HL-60/S4 treated with phorbol 12-myristate 13-acetate at 8.2 ng/mL for 4 days and 3 days (cell line): Measurements from ENCODE around the gene LIME1.

Experiments
- in situ Hi-C: fragments of 300-500 bp; cut with MboI; formaldehyde crosslinking; loops from 2 replicates; pipeline ENCODE4 v1.15.0; 2022; ENCODE audit warnings: low sequenced_read_pairs

Gene LIME1

DNA sequence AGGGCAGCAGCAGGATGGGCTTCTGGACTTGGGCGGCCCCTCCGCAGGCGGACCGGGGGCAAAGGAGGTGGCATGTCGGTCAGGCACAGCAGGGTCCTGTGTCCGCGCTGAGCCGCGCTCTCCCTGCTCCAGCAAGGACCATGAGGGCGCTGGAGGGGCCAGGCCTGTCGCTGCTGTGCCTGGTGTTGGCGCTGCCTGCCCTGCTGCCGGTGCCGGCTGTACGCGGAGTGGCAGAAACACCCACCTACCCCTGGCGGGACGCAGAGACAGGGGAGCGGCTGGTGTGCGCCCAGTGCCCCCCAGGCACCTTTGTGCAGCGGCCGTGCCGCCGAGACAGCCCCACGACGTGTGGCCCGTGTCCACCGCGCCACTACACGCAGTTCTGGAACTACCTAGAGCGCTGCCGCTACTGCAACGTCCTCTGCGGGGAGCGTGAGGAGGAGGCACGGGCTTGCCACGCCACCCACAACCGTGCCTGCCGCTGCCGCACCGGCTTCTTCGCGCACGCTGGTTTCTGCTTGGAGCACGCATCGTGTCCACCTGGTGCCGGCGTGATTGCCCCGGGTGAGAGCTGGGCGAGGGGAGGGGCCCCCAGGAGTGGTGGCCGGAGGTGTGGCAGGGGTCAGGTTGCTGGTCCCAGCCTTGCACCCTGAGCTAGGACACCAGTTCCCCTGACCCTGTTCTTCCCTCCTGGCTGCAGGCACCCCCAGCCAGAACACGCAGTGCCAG is 39.7 kb upstream of the LIME1 start, which contains the start of gene TNFRSF6B:
Gene TNFRSF6B, plus strand, starts transcription at position 25 of the 729 bp plus-strand sequence. Its CDS starts 116 bp downstream, at position 141.
- in situ Hi-C loops: no loop called here

DNA sequence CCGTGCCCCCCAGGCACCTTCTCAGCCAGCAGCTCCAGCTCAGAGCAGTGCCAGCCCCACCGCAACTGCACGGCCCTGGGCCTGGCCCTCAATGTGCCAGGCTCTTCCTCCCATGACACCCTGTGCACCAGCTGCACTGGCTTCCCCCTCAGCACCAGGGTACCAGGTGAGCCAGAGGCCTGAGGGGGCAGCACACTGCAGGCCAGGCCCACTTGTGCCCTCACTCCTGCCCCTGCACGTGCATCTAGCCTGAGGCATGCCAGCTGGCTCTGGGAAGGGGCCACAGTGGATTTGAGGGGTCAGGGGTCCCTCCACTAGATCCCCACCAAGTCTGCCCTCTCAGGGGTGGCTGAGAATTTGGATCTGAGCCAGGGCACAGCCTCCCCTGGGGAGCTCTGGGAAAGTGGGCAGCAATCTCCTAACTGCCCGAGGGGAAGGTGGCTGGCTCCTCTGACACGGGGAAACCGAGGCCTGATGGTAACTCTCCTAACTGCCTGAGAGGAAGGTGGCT is 39.1 kb upstream of the LIME1 start:
- in situ Hi-C loops: no loop called here

DNA sequence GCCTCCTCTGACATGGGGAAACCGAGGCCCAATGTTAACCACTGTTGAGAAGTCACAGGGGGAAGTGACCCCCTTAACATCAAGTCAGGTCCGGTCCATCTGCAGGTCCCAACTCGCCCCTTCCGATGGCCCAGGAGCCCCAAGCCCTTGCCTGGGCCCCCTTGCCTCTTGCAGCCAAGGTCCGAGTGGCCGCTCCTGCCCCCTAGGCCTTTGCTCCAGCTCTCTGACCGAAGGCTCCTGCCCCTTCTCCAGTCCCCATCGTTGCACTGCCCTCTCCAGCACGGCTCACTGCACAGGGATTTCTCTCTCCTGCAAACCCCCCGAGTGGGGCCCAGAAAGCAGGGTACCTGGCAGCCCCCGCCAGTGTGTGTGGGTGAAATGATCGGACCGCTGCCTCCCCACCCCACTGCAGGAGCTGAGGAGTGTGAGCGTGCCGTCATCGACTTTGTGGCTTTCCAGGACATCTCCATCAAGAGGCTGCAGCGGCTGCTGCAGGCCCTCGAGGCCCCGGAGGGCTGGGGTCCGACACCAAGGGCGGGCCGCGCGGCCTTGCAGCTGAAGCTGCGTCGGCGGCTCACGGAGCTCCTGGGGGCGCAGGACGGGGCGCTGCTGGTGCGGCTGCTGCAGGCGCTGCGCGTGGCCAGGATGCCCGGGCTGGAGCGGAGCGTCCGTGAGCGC is 38.5 kb upstream of the LIME1 start:
- in situ Hi-C loops: no loop called here

DNA sequence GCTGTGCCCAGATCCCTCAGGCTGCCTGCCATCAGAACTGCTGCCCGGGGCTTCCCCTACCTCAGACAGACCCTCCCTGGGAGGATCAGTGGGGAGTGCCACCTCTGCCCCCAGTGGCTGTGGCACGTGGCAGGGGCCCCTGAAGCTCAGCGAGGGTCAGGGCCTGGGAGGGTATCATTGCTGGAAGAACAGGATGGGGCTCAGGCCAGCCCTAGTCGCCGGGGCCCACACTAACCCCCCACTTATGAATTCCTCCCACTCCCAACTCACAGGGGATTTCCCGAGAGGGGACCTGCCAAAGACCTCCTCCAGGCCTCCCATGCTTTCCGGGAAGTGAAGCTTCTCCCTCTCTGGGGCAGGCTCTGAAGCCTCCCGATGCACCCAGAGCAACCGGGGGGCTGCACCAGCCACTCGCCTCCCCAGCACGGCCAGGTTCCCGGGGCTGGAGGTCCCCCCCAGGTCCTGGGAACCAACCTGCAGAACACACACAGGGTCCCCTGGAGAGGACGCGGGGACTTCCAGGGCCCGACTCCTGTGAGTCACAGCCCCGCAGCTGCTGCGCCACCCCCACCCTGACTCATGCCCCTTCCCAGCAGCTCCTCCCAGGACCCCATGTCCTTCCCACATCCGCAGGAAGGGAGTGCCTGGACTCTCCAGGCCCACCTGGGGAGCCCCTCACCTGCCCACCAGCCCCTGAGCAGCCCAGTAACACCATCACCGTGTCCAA is 37.6 kb upstream of the LIME1 start:
- in situ Hi-C loops: no loop called here

DNA sequence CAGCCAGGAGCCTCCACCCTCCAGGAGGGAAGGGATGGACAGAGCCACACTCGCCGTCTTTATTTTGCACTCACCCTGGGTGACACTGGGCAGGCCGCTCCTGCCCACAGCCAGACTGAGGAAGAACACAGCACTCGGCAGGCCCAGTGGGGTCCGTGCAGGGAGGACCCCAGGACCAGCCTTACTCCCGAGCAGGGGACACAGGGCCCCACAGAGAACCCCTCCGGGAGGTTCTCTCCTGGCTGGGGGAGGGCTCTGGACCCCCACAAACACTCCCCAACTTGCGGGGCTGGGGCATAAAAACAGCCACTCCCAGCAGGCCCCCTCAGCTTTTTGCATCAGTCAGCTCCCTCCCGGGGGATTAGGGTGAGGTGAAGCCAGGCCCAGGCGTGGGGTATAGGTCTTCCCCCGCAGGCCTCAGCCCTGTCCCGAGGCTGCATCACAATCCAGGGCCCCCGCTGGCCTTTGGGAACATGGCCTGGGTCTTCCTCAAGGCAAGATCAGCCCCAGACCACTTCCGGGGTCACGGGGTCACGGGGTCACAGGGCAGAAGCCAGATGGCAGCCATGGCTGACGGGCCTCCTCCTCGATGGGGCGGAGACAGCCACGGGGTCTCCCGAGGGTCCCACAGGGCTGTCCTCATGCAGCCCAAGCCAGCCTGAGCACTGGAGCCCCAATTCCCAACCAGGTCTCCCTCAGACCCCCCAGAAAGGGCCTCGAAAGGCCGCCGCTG is 36.8 kb upstream of the LIME1 start:
- in situ Hi-C loops: no loop called here

DNA sequence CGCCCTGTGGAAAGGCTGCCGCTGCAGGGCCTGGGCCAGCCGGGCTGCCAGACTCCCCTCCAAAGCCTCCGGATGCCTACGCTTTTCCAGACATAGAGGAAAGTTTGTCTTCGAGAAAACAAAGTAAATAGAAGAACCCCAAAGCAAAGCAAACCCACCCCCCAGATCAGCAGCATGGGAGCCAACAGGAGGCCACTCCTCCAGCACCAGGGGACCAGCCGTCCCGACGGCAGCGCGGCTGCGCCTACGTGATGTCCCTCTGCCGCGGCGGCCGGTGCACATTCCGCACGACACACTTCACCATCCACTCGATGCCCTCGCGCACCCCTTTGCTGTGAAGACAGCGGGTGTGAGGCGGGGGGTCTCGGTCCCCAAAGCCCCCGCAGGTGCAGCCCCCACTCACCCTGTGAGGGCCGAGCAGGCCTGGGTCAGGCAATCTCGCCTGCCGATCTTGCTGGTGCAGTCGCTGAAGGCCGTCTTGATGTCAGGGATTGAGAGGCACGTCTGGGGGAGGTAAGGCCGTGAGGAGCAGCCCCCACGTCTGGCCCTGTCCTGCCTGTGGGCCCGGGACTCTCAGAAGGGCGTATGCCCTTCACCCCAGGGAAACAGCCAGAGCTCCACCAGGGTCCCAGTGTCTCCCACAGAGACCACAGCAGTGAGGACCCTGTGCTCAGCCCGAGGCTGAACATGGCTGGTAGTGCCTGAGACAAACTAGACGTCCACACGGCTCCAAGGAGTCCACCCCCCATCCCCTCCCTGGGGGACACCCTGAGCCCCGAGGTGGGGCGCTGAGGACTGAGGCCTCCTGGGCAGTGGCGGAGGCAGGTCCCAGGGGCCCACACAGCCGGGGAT is 36.0 kb upstream of the LIME1 start:
- in situ Hi-C loops: no loop called here

DNA sequence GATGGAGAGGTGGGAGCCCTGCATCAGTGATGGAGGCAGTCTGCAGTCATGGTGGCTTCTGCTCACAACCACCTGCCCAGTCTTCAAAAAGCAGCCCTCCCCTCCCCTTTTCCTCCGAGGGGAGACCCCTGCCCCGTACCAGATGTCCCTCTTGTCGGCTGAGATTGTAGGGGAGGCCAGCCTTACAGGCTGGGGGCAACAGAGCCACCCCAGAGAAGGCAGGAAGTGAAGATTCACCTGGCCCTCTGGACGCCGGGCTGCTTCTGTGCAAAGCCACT is 35.5 kb upstream of the LIME1 start:
- in situ Hi-C loops: no loop called here

DNA sequence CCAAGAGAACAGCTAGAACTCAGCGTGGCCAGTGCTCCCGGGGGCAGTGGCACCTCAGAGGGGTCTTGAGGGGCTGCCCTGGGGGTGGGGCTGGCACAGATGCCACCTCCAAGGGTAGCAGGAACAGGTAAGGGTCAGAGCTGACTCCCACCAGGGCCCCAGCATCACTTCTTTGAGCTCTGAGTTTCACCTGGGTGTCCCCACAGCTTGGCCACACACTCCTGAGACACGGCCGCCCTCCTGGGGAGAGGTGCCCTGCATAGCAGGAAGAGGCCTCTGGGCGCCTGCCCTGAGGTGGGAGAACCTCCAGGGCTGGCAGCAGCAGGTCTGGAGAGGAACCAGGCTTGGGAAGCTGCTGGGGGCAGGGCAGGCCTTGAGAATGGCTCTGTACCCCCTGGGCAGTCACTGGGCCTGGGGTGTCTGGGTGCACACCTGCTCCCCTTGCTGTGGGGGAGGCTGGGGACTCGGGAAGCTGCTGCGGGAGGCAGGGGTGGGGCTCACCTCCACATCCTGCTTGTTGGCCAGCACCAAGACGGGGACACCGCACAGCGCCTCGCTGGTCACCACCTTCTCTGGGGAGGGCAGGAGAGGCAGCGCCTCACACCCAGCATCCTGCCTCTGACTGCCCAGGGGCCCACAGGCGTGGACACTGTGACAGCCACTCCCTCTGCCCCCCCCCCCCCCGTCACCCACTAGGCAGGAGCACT is 35.0 kb upstream of the LIME1 start:
- in situ Hi-C loops: no loop called here

DNA sequence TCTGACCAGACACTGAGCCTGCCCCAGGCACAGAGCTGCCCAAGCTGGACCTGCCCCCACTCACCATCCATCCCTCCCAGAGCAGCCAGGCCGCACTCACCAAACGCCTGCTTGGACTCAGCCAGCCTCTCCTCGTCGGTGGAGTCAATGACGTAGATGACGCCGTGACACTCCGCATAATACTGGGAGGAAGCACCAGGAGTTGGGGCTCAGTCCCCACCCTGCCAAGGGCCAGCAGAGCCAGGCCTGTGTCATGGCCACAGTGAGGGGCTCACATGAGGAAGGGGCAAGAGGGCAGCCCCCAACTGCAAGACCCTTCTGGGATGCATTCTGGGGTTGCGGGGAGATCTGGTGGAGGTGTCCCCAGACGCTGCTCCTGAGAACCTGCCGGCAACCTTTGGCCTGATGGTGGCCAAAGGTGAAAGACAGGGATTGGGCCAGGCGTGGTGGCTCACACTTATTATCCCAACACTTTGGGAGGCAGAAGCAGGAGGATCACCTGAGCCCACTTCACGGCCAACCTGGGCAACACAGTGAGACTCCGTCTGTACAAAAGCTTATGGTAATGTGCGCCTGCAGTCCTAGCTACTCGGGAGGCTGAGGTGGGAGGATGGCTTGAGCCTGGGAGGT is 34.3 kb upstream of the LIME1 start:
- in situ Hi-C loops: no loop called here

DNA sequence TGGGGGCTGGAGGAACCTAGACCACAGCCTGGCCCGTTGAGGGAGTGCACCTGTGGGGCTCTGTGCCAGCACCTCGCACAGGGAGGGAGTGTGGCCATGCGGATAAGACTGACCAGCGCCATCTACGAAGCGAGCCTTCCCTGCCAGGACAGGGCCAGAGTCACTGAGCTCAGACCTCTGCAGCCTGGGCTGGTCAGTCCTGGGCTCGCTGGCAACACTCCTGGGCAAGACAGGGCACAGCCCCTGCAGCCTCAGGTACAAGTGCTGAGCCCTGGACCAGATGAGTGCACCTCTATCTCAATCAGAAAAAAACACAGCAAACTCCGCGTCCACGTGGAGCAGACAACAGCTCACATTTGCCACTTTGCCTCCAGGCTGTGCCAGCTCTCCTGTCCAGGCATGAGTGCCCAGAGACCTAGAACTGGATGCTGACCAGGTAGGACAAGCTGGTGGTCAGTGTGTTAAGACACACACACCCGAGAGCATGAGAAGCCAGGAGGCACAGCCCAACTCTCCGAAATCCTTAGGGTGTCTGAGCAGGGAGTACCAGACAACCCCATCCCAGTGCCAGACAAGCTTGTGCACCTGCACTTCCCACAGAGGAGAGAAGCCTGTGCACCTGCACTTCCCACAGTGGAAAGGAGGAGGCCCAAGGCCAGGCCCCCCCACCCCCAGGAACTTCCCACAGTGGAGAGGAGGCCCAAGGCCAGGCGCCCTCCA is 33.6 kb upstream of the LIME1 start:
- in situ Hi-C loops: no loop called here

DNA sequence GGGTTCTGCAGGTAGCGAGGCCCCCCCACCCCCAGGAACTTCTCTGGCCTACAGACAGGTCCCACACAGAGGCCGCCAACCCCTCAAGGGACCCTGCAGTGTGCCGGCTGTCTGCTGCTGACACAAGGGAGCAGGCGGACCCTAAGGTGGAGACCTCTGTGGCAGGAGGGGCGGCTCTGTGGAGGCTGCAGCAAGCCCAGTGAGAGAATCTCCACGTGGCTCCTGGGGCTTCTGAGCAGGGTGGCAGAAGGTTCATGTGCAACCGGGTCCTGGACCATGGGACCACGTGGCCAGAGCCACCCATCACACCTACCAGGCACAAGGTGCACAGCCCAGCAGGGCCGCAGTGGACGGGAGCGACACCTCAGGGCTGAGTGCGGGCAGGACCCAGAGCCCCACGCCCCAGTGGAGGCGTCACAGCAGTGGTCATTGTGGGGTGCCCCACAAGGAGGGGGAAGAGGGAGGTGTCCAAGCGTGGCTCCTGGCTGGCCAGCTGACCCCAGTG is 32.9 kb upstream of the LIME1 start:
- in situ Hi-C loops: no loop called here

DNA sequence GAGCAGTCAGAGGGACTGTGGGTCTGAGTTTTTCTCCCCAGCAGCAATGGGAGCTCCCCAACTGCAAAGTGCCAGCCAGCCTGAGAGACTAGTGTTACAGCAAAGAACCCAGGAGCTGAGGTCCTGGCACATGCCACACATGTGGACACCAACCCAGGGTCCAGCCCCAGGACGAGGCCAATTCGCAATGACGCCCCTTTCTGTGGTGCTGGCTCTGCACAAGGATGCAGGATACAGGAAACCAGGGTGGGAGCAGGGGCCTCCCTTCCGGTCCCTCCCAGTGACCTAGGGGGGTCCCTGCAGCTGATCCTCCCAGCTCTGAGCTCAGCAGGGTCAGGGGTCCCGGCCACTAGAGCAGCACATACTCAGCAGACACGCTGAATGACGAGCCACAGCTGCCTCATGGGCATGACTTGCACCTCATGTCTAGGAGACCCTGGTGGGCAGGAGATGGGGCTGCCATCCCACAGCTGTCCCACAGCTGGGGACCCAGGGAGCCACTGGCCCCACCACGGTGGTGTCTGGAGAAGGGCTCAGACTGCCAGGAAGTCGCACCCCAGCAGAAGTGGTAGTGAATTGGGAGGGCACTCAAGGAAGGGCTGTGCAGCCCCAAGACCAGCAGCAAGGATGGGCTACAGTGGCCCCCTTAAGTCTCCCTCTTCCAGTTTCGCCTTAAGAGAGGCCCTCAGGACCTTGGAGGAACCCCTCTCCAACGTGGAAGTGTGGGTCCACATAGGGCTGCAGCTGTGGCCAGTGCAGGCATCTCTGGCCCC is 32.3 kb upstream of the LIME1 start:
- in situ Hi-C loops: no loop called here

DNA sequence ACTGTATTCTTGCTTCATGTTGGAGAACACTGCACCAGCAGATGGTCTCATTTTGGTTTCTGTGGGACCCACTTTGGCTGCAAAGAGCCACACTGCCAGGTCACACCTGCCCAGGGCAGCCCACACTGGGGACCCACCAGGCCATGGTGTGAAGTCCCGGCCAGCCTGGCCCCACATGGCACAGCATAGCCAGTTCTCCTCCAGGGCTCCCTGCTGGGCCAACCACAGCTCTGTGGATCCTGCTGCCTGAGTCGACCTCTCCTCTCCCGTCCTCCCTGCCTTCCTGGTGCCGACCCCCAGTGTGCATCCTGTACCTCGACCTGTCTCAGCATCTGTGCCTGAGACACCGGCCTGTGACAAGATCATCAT is 31.7 kb upstream of the LIME1 start:
- in situ Hi-C loops: no loop called here

DNA sequence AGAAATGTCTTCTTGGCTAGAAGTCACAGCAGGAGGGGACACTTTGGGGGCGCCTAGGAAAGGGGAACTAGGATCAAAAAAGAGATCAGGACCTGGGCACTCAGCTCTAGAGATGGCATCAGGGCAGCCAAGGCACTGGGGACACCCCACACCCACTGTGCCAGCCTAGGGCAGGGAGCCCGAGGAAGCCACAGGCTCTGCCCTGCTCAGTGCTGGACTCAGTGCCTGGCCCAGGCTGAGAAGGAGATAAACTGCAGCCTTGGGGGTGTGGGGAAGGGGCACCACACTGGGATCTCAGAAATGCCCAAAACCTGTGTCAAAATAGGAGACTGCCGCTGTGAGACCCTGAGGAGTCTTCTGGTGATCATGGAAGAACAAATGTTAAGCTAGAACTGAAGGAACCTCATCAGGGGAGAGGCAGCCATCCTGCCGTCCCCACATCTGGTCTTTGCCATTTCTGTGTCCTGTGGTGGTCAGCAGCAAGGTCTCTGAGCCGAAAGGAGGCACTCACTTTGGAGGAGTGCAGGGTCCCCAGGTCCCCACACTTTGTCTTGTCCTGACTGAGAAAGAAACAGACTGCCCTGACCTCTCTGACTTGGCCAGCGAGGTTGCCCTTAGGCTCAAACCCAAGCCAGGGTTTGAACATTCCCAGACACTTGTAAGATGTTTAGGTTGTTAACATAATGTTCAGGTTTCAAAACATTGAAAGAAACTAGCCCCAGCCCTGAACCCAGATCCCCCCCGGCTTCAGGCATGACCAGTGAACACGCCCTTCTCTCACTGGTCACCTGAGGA is 31.0 kb upstream of the LIME1 start:
- in situ Hi-C loops: no loop called here

DNA sequence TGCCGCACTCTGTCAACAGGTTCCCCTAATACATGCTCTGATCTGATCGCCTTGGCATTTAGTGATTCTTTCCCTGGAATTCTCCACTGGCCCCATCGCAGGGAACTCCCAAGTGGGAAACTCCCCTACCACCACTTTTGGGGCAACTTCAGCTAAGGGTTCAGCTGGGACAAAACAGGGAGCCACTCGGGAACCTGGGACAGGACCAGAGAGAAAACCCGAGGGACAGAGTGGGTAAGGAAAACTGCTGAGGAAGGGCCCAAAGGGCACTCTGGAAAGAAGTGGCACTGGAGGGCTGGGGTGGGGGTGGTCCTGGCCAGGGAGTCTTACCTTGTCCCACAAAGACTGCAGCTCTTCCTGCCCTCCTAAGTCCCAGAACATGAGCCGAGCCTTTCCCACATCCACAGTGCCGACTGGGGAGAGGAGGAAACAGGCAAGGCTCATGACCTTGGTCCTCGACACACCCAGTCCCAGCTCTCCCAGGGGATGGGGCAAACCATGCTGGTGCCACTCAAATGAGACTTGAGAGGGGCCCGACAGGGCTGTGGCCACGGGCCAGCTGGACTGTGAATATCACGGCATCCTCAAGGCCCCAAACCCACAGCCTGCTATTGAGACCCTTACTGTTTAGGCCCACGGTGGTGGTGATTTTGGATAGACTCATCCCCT is 30.3 kb upstream of the LIME1 start:
- in situ Hi-C loops: no loop called here

DNA sequence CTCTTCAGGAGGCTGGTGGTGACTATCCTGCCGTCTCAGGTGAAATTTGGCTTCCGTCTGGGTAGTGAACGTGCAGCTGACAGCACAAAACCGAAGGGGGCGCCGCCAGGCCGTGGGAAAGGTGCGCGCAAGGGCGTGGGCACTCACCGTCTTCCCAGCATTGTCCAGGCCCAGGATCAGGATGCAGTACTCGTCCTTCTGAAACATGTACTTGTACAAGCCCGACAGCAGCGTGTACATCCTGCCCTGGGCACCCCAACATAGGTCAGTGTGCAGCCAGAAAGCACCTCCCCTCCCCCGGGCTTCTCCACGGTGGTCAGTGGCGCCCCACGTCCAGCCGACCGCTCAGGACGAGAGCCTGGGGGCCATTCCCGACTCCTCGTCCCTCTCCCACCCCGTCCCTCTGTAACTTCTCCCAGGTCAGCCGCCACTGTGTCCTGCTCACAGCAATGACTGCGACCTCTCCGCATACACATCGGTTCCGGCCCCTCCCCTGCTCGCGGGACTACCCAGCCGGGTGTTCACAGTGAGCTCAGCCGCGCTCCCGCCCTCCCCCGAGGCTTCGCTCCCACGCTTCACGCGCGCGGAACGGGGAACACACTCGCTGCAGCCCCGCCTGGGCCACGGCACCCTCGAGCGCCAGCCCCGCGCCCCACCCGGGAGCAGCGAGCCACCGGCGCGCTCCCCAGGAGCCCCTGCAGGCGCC is 29.5 kb upstream of the LIME1 start:
- in situ Hi-C loops: no loop called here
